ENCODE measurements around the gene SASS6. TPM values are rescaled to one million over a fixed set of nuclear protein-coding genes. Genes with fewer than 3 reads are reported as not detected.

The SASS6 gene
- total RNA-seq, 1 experiment from 2014 or later: 8.1 TPM

GRCh38 chr1:100045206-100045605, 87.5 kb downstream of the SASS6 start:
- DNase-seq (ENCODE audit: low spot score): no peak

DNA sequence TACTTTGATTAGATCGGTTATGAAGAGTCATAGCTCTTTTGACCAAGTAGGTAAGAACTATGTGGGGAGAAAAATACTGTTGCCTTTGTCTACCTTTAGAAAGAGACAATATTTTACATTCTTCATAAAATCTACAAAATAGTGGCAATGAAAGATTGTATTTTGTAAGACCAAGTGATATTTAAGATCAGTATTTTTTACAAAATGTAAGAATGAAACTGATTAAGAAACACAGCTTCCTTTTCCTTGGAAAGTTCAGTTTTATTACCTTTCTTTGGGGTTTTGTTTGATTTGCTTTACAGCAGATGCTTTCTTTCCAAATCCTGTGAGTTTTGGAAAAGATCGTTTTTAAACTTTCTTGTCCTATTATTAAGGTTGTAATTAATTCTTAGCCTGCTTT, 93.1 kb downstream of the SASS6 start:
- DNase-seq (ENCODE audit: low spot score): no peak

DNA sequence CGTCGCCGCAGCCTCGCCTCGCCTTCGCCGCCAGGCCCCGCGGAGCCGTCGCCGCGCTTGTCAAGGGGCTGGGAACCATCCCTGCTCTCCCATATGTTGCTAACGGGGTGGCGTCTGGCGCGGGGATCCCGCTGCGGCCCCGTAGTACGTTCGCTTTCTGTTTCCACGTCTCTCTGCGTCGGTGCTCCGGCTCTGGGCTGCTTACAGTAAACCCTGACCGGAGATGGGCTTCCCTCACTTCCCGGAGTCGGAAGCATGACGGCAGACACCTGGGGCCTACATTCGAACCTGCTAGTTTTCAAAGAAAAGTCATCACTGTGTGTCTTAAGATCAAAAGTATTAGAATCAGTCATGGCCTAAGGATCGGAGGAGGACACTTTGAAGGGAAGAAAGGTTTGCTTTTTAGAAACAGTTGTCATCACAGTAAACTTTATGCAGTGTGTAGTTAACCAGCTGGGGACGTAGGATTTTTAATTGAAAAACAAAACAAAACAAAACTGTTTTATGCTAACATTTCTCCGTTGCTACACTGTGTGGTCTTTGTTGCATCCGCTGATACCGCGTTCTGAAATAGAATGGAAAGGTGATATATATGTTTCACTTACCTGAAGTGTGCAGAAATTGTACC, 94.0 kb downstream of the SASS6 start:
- DNase-seq (ENCODE audit: low spot score): peak; percentile 26

DNA sequence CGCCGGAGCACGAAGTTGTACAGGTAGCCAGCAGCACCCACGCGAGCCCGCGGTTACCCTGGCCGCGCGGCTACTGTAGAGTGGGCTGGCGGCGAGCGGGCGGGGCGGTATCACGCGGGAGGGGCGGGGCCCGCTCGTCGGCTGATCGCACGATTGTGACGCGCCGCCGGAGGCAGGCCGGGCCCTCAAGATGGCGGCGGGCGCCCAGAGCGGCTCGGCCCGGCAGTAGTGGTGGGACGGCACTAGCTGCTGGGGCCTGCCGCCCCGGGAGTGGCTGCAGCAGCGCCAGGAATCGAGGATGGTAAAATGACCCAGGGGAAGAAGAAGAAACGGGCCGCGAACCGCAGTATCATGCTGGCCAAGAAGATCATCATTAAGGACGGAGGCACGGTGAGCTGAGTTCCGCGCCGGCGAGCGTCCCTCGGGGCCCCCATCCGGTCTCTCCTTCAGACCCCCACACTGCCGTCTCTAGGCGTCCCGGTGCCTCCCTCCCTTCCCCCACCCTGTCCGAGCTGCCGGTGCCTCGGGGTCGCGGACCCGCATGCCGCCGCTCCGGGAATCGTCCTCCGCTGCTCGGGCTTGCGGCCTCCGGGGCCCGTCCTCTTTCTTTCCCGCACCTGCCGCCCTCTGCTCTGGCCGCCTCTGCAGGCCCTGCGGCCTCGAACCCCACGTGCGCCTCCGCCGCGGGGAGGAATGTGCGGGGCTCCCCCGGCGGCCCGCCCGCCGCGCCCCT, 94.6 kb downstream of the SASS6 start:
- peak; percentile 72 for DNase-seq (ENCODE audit: low spot score)

DNA sequence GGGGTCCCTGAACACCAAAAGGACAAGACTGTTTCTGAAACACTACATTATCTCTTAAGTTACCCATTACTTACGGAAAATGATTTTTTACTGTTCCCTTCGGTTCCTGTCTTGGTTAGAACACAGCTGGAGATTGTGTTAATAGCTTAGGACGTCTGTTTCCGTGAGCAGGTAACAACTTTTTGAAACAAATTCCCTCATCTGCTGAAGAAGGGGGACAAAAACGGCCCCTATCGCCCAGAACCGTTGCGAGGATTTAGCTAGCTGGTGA, 95.1 kb downstream of the SASS6 start:
- no peak for DNase-seq (ENCODE audit: low spot score)

GRCh38 chr1:100036718-100037655, 95.7 kb downstream of the SASS6 start:
- peak; percentile 6 for DNase-seq (ENCODE audit: low spot score)

- DNase-seq (ENCODE audit: low spot score): no peak
Observed at GRCh38 chr1:100035214-100035613, 97.5 kb downstream of the SASS6 start.

DNA sequence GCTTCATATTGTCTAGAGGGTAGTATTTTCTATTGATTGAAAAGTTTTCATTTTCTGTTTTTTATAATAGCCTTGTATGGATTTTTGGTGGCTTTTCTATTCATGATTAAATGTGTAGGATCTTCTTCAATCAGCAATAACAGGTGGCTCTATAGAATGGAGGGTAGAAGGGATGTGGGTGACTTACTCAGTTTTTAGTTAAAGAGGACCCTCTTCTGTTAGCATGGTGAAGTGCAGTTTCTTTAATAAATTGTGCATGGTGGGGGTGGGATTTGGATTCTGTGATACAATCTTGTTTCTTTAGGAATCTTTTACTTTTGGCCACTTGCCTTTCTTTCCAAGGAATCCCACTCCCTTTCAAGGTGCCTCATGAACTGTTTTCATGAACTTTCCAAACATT, 98.3 kb downstream of the SASS6 start:
- DNase-seq (ENCODE audit: low spot score): no peak

Other genes starting within 250 kb of the SASS6 start
- 15.1 and 28.5 TPM in 2 replicates for gene SLC35A3, start 162.9 kb downstream of the SASS6 start, total RNA-seq (2014; rRNA removed; shearing (Covaris generic))
- 4.0 and 7.6 TPM in 2 replicates for gene TRMT13, start 233 bp upstream of the SASS6 start, total RNA-seq (2014; rRNA removed; shearing (Covaris generic))
- 0.06 TPM in 1 of 2 replicates, not detected in the other for gene LRRC39, start 45.3 kb upstream of the SASS6 start, total RNA-seq (2014; rRNA removed; shearing (Covaris generic))
- gene DBT, start 116.9 kb upstream of the SASS6 start, total RNA-seq (2014; rRNA removed; shearing (Covaris generic)): 4.7 and 7.8 TPM in 2 replicates
- gene RTCA, start 133.3 kb upstream of the SASS6 start, total RNA-seq (2014; rRNA removed; shearing (Covaris generic)): 31.3 and 31.4 TPM in 2 replicates
- 2.3 and 8.3 TPM in 2 replicates for gene CDC14A, start 219.6 kb upstream of the SASS6 start, total RNA-seq (2014; rRNA removed; shearing (Covaris generic))